Hepatocyte (in vitro differentiated cells): ENCODE data around the gene WSCD1.

Experiments
- CTCF ChIP-seq: fragments of 200-600 bp; sonication (generic); IDR thresholded peaks from 2 replicates; pipeline ENCODE4 v1.5.1; 2016; ENCODE audit warnings: antibody characterized with exemption, mild to moderate bottlenecking; ENCODE audit not compliant: poor library complexity
- EZH2phosphoT487 ChIP-seq: fragments of 200-600 bp; sonication (generic); IDR thresholded peaks from one replicate; pipeline ENCODE4 v1.6.1; 2018; ENCODE audit warnings: antibody characterized with exemption, mild to moderate bottlenecking, low read depth, moderate library complexity; ENCODE audit not compliant: unreplicated experiment, severe bottlenecking

- TF ChIP-seq CTCF, result no peak
- TF ChIP-seq EZH2phosphoT487, result no peak
These were observed 3.4 kb downstream of the WSCD1 start for GRCh38 chr17:6073620-6074019.
